IMR-90 (cell line): ENCODE results near the gene RNF43.

ENCODE experiments used
- BHLHE40 ChIP-seq: fragments of 150-350 bp; IDR thresholded peaks from 2 replicates; pipeline ENCODE4 v1.6.1; 2016; ENCODE audit warnings: mild to moderate bottlenecking, low read depth, low read length
- CEBPB ChIP-seq: IDR thresholded peaks from 2 replicates; pipeline ENCODE4 v1.6.1; 2012; ENCODE audit warnings: low read depth, low read length, improper control_type of control experiment
- CHD1 ChIP-seq: IDR thresholded peaks from 2 replicates; pipeline ENCODE4 v1.6.1; 2012; ENCODE audit warnings: low read depth, low read length, improper control_type of control experiment
- CTCF ChIP-seq: conservative IDR thresholded peaks from 2 replicates; pipeline ENCODE4 v1.5.1; 2012; ENCODE audit warnings: mild to moderate bottlenecking, low read depth, low read length, improper control_type of control experiment
- ELK1 ChIP-seq: fragments of 150-350 bp; IDR thresholded peaks from 2 replicates; pipeline ENCODE4 v1.6.1; 2016; ENCODE audit warnings: low read depth, mild to moderate bottlenecking, low read length, moderate library complexity, borderline replicate concordance
- MAFK ChIP-seq: IDR thresholded peaks from 2 replicates; pipeline ENCODE4 v1.6.1; 2012; ENCODE audit warnings: low read depth, low read length, improper control_type of control experiment
- MAZ ChIP-seq: IDR thresholded peaks from 2 replicates; pipeline ENCODE4 v1.6.1; 2012; ENCODE audit warnings: low read depth, mild to moderate bottlenecking, low read length, improper control_type of control experiment, moderate library complexity, borderline replicate concordance
- MXI1 ChIP-seq: IDR thresholded peaks from 2 replicates; pipeline ENCODE4 v1.6.1; 2012; ENCODE audit warnings: low read depth, mild to moderate bottlenecking, low read length, moderate library complexity, borderline replicate concordance
- NFE2L2 ChIP-seq: fragments of 150-350 bp; IDR thresholded peaks from 2 replicates; pipeline ENCODE4 v1.6.1; 2016; ENCODE audit warnings: low read depth, mild to moderate bottlenecking, low read length
- POLR2A ChIP-seq: IDR thresholded peaks from 2 replicates; pipeline ENCODE4 v1.6.1; 2012; ENCODE audit warnings: mild to moderate bottlenecking, low read depth, low read length
- RAD21 ChIP-seq: IDR thresholded peaks from 2 replicates; pipeline ENCODE4 v1.6.1; 2012; ENCODE audit warnings: low read length, improper control_type of control experiment
- RCOR1 ChIP-seq: IDR thresholded peaks from 2 replicates; pipeline ENCODE4 v1.6.1; 2012; ENCODE audit warnings: mild to moderate bottlenecking, low read length, improper control_type of control experiment; ENCODE audit not compliant: insufficient replicate concordance
- USF2 ChIP-seq: fragments of 150-350 bp; IDR thresholded peaks from 2 replicates; pipeline ENCODE4 v1.6.1; 2017; ENCODE audit warnings: mild to moderate bottlenecking, antibody characterized with exemption, low read length, low read depth

- no peak for TF ChIP-seq USF2
- TF ChIP-seq POLR2A, result no peak
- no peak for TF ChIP-seq CTCF
- no peak for TF ChIP-seq MXI1
- no peak for TF ChIP-seq RAD21
- TF ChIP-seq NFE2L2, result no peak
- no peak for TF ChIP-seq RCOR1
- TF ChIP-seq MAZ, result no peak
- no peak for TF ChIP-seq ELK1
- no peak for TF ChIP-seq CHD1
- TF ChIP-seq CEBPB, result no peak
- no peak for TF ChIP-seq BHLHE40
- TF ChIP-seq MAFK, result no peak
These were observed 33.4 kb downstream of the RNF43 start for GRCh38 chr17:58383892-58384462.
